HEK293T (cell line): ENCODE data around the gene HELZ.

Source experiments
- CTCF ChIA-PET: fragments of 350-600 bp; formaldehyde crosslinking; extraction: SDS; loops from one replicate; lab custom pipeline; 2021; ENCODE audit warnings: antibody characterized with exemption, inconsistent platforms; lab: Yijun Ruan, JAX
- POLR2A ChIA-PET: fragments of 350-600 bp; formaldehyde crosslinking; extraction: SDS; loops from one replicate; lab custom pipeline; 2020; ENCODE audit warnings: antibody characterized with exemption, inconsistent platforms; lab: Yijun Ruan, JAX
- DNase-seq: peaks from one replicate; pipeline ENCODE4 v3.0.0; 2012; ENCODE audit warnings: mixed read lengths; ENCODE audit errors: extremely low spot score
- ARNT ChIP-seq: fragments of 450-650 bp; IDR thresholded peaks from 2 replicates; pipeline ENCODE4 v1.6.1; 2017; ENCODE audit warnings: mild to moderate bottlenecking
- BHLHE40 ChIP-seq: fragments of 450-650 bp; IDR thresholded peaks from 2 replicates; pipeline ENCODE4 v1.6.1; 2016; ENCODE audit warnings: mild to moderate bottlenecking, moderate library complexity, borderline replicate concordance
- CTBP1 ChIP-seq: fragments of 450-650 bp; IDR thresholded peaks from 2 replicates; pipeline ENCODE4 v1.6.1; 2016; ENCODE audit warnings: borderline replicate concordance
- ELF4 ChIP-seq: fragments of 450-650 bp; IDR thresholded peaks from 2 replicates; pipeline ENCODE4 v1.6.1; 2017; ENCODE audit warnings: antibody characterized with exemption
- FOXA1 ChIP-seq: fragments of 450-650 bp; IDR thresholded peaks from 2 replicates; pipeline ENCODE4 v1.6.1; 2016; ENCODE audit warnings: mild to moderate bottlenecking
- FOXK2 ChIP-seq: fragments of 450-650 bp; IDR thresholded peaks from 2 replicates; pipeline ENCODE4 v1.6.1; 2016; ENCODE audit warnings: mild to moderate bottlenecking
- FOXM1 ChIP-seq: fragments of 450-650 bp; IDR thresholded peaks from 2 replicates; pipeline ENCODE4 v1.6.1; 2017; ENCODE audit warnings: mild to moderate bottlenecking, borderline replicate concordance
- HDGF ChIP-seq: fragments of 450-650 bp; IDR thresholded peaks from 2 replicates; pipeline ENCODE4 v1.6.1; 2017; ENCODE audit warnings: antibody characterized with exemption, borderline replicate concordance
- L3MBTL2 ChIP-seq: fragments of 450-650 bp; conservative IDR thresholded peaks from 2 replicates; pipeline ENCODE4 v1.6.1; 2016; ENCODE audit warnings: mild to moderate bottlenecking
- LEF1 ChIP-seq: fragments of 450-650 bp; IDR thresholded peaks from 2 replicates; pipeline ENCODE4 v1.6.1; 2017; ENCODE audit warnings: mild to moderate bottlenecking, borderline replicate concordance
- NFRKB ChIP-seq: fragments of 450-650 bp; IDR thresholded peaks from 2 replicates; pipeline ENCODE4 v1.6.1; 2016; ENCODE audit warnings: mild to moderate bottlenecking, moderate library complexity
- PKNOX1 ChIP-seq: fragments of 450-650 bp; IDR thresholded peaks from 2 replicates; pipeline ENCODE4 v1.6.1; 2016
- SP1 ChIP-seq: fragments of 450-650 bp; IDR thresholded peaks from 2 replicates; pipeline ENCODE4 v1.6.1; 2017
- SUZ12 ChIP-seq: fragments of 450-650 bp; IDR thresholded peaks from 2 replicates; pipeline ENCODE4 v1.6.1; 2016; ENCODE audit warnings: mild to moderate bottlenecking
- TARDBP ChIP-seq: fragments of 450-650 bp; IDR thresholded peaks from 2 replicates; pipeline ENCODE4 v1.6.1; 2016
- ZNF384 ChIP-seq: fragments of 450-650 bp; IDR thresholded peaks from 2 replicates; pipeline ENCODE4 v1.6.1; 2016

Gene HELZ

GRCh38 chr17:67156269-67157199 lies 88.5 kb downstream of the HELZ start:
- ChIA-PET CTCF (no interaction called here), POLR2A (no interaction called here)
- TF ChIP-seq FOXM1 = no peak
- TF ChIP-seq NFRKB = no peak
- TF ChIP-seq FOXA1 = no peak
- no peak for DNase-seq

DNA sequence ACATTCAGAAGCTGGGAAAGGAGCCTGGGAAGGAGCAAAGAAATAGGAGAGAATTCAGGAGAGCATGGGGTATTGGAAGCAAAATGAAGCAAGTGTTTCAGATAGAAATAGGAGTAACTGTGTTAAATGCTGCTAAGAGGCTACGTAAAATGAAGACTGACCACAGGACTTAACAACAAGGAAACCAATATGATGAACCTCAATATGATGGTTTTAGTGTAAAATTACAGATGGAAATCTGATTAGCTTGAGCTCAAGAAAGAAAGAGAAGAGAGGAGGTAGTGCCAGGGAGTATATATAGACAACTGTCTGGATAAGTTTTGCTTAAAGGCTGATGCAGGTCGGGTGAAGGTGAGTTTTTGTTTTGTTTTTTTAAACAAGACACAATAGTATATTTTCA lies 92.2 kb downstream of the HELZ start:
- ChIA-PET CTCF (interaction anchor here (0.6 kb wide), 1 partner anchor 48 kb away, joined by 3 read pairs; no protein-coding TSS in a partner anchor), POLR2A (no interaction called here)
- TF ChIP-seq LEF1 (no peak), PKNOX1 (no peak), FOXA1 (no peak), FOXM1 (no peak), NFRKB (no peak), L3MBTL2 (no peak), ARNT (no peak), ZNF384 (no peak), SP1 (no peak), TARDBP (no peak), SUZ12 (no peak), HDGF (no peak), FOXK2 (no peak), ELF4 (no peak), BHLHE40 (no peak), CTBP1 (no peak)
- DNase-seq = no peak

GRCh38 chr17:67151717-67152116 lies 93.3 kb downstream of the HELZ start:
- ChIA-PET CTCF (no interaction called here), POLR2A (no interaction called here)
- no peak for DNase-seq
- TF ChIP-seq FOXK2 = no peak
- TF ChIP-seq ZNF384 = no peak
- no peak for TF ChIP-seq HDGF
- TF ChIP-seq CTBP1 = no peak

DNA sequence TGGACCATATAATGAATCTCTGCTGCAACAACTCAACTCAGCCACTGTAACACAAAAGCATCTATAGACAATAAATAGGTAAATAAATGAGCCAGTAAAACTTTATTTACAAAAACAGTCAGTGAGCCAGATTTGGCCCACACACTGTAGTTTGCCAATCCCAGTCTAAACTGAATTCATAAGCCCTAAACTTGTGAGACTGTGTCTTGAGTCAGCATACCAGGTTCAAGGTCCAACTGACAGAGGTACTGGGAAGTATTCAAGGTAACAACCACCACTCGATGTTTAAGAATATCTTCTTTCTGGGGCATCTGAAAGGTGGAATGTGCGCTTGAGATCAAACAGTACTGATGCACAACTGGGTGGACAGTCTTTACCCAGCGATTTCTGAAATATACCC lies 94.2 kb downstream of the HELZ start:
- ChIA-PET CTCF (no interaction called here), POLR2A (no interaction called here)
- no peak for DNase-seq
- TF ChIP-seq SUZ12 = no peak
- no peak for TF ChIP-seq NFRKB
- TF ChIP-seq FOXM1 = no peak
- no peak for TF ChIP-seq CTBP1
- TF ChIP-seq HDGF = no peak
- TF ChIP-seq ARNT = no peak
- TF ChIP-seq BHLHE40 = no peak
- TF ChIP-seq SP1 = no peak
- TF ChIP-seq L3MBTL2 = no peak
- no peak for TF ChIP-seq FOXA1
- TF ChIP-seq TARDBP = no peak
- no peak for TF ChIP-seq ZNF384
- no peak for TF ChIP-seq FOXK2
- TF ChIP-seq LEF1 = no peak
- no peak for TF ChIP-seq PKNOX1
- TF ChIP-seq ELF4 = no peak

GRCh38 chr17:67148352-67148751 lies 96.6 kb downstream of the HELZ start:
- TF ChIP-seq ARNT (no peak), SUZ12 (no peak), HDGF (no peak), FOXK2 (no peak), ELF4 (no peak), FOXA1 (no peak), SP1 (no peak), L3MBTL2 (no peak), LEF1 (no peak), FOXM1 (no peak), TARDBP (no peak), BHLHE40 (no peak), NFRKB (no peak), PKNOX1 (no peak), CTBP1 (no peak), ZNF384 (no peak)
- no peak for DNase-seq
- CTCF ChIA-PET = no interaction called here
- POLR2A ChIA-PET = no interaction called here
